ENCODE measurements around the gene SYT9. TPM values are rescaled to one million over a fixed set of nuclear protein-coding genes. Genes with fewer than 3 reads are reported as not detected.

Gene SYT9
- total and polyA plus RNA-seq, 2 of the 8 experiments (the other 6 are each of a cell fraction or from before 2014, with no cell fraction given), result 1.5 to 2.9 TPM

DNA sequence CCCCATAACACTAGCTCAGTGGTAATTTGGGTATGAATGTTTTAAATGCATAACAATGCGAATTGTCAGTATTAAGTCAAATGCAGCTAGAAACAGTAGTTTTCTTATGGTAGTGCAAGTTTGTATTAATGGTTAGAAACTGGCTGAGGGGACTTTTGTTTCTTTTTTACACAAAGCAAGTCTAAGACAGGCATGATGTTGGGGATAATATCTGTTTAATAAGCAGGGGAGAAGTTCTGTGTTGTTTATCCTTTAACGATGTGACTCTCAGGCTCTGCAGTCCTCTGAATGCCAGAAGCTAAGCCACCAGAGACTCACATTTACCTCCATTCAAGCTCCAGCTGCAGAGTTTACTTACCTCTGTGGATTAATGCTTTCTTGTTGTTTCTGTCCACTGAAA lies 67.8 kb downstream of the SYT9 start (continued):
- no peak for TF ChIP-seq CHD7 (IDR thresholded peaks at IDR 0.05; ENCODE audit: insufficient replicate concordance, low read length)
- TF ChIP-seq YY1 (IDR thresholded peaks at IDR 0.05; ENCODE audit: low read depth, low read length), result no peak
- TF ChIP-seq CREB1 (IDR thresholded peaks at IDR 0.05), result no peak
- no peak for TF ChIP-seq SIX5 (IDR thresholded peaks at IDR 0.05; ENCODE audit: low read depth, low read length)

Measured in H1 (cell line).